HG03280 (cell line): Measurements from ENCODE around the gene IL36RN.

ENCODE experiments used
- ATAC-seq: cut with Tn5 transposase; IDR thresholded peaks from one replicate; pipeline ENCODE4 v1.9.1; 2021; ENCODE audit warnings: mild to moderate bottlenecking, moderate library complexity; ENCODE audit not compliant: unreplicated experiment

Gene IL36RN

DNA sequence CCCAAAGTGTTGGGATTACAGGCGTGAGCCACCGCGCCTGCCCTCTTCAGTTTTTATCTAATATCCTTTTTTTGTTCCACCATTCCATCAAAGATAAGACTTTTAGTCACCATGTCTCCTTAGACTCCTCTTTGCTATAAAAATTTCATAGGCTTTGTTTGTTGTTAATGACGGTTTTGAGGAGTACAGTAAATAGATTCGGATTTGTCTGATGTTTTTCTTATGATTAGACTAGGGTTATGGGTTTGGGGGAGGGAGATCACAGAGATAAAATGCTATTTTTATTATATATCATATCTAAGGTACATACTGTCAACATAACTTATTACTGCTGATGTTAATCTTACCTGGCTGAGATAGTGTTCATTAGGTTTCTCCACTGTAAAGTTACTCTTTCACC lies 12.5 kb upstream of the IL36RN start:
- no peak for ATAC-seq

DNA sequence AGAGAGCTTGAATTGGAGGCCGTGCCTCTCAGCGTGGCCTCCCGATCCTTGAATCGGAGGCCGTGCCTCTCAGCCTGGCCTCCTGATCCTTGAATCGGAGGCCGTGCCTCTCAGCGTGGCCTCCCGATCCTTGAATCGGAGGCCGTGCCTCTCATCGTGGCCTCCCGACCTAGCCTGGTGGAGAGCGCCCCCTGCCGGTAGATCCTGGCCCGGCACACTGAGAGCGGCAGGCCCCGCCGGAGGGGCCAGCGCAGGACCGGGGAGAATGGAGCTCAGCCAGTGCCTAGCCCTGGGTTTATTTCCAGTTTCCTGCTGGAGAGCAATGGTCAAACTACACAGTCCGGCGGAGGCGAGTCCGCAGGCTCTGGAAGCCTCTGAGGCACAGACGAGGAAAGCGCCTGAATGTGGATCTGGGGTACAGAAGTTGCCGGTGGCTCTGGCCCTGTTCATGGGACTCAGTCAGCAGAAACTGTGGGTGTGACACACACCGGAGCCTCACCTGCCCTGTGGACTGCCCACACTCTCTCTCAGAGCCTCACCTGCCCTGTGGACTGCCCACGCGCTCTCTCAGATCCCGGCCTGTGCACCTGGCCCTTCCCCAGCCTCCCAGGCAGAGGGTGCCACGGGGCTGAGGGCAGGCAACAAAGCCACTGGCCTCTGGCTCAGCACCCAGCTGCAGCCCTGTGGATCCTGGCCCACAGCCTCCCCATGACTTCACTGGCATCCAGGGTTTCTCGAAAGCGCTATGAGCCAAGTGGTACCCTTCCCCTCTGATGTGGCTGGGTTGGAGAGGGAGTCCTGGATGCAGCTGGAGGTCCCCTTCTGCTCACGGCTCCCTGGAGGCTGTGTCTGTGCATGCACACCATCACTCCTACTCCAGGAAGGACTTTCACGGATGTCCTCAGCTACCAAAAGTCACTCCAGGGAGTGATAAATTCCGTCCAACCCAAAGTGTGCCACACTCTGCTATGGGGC lies 7.8 kb upstream of the IL36RN start:
- ATAC-seq: no peak

DNA sequence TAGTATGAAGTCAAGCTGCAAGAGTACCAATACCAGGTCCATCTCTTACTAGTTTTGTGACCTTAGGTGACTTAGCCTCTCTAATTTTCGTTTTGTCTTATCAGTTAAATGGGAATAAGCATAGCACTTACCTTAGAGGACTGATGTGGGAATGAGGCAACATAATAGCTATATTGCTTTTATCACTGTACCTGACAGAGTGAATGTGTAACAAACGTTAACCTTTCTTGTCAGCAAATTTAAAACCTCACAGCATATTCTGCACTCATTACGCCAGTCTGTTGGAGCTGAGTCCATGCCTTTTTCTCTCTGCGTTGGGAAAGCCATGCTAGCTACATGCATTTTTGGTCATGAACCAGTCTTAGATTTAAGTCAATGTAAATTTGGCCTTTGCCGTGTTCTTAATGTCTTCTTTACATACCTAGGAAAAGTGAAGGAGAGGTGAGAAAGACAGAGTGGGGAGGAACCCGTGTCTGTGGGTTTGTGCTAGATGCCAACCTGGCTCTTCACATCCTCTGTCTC lies 6.5 kb upstream of the IL36RN start, which contains the start of gene IL36B:
IL36B (minus strand) TSS at position 472 of the 522 bp plus-strand sequence.
- no peak for ATAC-seq

DNA sequence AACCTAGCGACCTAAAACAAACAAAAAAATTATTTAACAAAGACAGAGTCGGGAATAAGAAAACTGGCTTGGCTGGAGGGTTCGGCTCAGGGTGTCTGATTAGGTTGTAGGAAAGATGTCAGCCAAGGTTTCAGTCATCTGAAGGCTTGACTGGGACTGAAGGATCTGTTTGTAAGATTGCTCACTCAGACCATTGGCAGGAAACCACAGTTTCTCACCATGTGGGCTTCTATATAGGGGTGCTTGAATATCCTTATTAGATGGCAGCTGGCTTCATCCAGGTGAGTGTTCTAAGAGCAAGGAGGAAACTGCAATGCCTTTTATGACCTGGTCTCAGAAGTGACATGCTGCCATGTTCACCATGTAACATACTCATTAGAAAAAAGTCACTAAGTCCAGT lies 5.3 kb upstream of the IL36RN start:
- ATAC-seq: no peak

DNA sequence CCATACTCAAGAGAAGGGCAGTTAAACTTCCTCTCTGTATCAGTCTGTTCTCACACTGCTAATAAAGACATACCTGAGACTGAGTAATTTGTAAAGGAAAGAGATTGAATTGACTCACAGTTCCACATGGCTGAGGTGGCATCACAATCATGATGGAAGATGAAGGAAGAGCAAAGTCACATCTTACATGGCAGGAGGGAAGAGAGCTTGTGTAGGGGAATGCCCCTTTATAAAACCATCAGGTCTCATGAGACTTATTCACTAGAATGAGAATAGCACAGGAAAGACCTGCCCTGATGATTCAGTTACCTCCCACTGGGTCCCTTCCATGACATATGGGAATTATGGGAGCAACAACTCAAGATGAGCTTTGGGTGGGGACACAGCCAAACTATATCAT lies 4.9 kb upstream of the IL36RN start:
- ATAC-seq: no peak

DNA sequence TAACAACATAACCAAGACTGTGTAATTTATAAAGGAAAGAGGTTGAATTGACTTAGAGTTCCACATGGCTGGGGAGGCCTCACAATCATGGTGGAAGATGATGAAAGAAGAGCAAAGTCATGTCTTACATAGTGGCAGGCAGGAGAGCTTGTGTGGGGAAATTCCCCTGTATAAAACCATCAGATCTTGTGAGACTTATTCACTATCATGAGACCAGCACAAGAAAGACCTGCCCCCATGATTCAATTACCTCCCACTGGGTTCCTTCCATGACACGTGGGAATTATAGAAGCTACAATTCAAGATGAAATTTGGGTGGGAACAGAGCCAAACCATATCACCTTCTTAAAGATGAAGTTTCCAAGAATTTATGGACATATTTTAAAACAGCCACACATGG lies 2.5 kb upstream of the IL36RN start:
- ATAC-seq: no peak

DNA sequence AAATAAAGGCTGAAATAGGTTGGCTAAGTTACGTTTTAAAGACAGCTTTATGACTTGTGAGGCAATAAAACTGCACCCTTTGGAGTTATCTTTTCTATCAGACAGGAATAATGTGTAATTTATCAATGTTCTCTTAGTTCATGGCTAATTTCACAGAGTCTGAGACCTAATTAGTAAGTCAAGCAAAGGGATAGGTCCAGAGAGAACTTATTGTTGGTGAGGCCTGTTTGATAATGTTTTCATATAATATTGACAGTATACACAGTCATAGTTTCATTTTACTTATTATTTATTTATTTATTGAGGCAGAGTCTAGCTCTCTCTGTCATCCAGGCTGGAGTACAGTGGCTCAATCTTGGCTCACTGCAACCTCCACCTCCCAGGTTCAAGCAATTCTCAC lies 1.9 kb upstream of the IL36RN start:
- no peak for ATAC-seq

DNA sequence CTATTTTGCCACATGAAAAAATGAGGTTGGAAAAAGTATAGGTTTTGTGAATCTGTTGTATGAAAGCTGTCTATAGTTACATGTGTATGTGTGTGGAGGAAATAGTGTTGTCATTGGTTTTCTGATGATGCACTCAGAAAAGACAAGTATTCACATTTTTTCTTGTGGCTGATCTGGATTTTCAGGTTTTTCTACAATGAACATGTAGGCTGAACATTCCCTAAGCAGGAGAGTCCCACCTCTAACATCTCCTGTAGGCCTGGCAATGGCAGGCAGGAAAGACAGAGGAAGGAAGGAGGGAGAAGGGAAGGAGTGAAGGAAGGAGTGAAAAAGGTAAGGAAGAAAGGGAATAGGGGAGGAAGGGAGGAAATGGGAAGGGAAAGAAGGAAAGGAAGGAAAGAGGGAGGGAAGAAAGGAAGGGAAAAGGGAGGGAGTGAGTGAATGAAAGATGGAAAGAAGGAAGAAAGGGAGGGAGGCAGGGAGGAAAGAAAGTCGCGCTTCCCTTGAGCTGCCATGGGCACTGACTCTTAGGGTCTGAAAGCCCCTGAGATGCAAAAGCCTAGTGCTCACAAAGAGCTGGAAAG lies 495 bp upstream of the IL36RN start:
- ATAC-seq: no peak

DNA sequence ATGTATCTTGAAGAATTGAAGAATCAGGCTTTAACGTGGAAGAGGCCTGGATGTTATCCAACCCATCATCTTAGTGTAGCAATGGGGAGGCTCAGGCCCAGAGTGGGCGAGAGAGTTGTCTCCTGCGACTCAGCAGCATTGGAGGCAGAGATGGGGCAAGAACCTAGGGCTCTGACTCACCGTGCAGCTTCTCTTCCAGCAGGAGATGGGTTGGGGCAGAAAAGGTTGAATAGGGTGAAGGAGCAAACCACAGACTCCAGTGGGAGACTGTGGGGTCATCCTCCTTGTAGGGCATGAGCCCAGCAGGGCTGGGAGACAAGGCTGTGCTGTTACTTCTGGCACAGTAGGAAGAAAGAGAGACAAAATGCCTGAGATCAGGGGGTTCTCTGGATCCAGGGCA lies 1.4 kb downstream of the IL36RN start:
- ATAC-seq: no peak

DNA sequence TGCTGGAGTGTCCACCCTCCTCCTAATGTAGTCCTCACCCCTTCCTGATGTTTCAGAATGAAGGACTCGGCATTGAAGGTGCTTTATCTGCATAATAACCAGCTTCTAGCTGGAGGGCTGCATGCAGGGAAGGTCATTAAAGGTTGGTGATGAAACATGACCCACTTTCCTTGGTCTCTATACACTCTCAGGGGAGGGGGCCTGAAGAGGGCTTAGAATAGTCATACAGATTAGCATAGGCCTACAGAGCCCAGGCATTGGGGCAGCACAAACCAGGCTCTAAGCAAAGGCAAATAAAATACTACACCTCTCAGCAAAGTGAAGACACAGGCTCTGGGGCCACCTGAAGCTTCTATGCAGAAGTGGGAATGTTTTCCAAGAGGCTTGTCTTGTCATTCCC lies 1.8 kb downstream of the IL36RN start:
- no peak for ATAC-seq

DNA sequence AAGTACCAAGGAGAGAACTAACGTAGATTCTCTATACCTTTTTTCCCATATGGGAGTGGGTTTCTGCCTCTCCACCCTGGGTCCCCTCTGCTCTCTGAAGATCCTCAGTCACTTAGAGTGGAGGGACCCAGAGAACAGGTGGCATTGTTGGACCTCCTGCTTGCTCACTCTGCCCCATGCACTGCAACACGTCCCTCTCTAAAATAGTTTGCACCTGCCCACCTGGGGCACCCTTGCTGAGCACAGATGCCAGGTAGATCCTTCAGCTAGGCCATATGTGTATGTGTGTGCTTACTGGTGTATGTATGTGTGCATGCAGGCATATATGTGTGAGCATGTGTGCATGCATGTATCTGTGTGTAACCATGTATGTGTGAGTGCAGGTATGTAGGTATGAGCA lies 2.2 kb downstream of the IL36RN start:
- ATAC-seq: no peak

DNA sequence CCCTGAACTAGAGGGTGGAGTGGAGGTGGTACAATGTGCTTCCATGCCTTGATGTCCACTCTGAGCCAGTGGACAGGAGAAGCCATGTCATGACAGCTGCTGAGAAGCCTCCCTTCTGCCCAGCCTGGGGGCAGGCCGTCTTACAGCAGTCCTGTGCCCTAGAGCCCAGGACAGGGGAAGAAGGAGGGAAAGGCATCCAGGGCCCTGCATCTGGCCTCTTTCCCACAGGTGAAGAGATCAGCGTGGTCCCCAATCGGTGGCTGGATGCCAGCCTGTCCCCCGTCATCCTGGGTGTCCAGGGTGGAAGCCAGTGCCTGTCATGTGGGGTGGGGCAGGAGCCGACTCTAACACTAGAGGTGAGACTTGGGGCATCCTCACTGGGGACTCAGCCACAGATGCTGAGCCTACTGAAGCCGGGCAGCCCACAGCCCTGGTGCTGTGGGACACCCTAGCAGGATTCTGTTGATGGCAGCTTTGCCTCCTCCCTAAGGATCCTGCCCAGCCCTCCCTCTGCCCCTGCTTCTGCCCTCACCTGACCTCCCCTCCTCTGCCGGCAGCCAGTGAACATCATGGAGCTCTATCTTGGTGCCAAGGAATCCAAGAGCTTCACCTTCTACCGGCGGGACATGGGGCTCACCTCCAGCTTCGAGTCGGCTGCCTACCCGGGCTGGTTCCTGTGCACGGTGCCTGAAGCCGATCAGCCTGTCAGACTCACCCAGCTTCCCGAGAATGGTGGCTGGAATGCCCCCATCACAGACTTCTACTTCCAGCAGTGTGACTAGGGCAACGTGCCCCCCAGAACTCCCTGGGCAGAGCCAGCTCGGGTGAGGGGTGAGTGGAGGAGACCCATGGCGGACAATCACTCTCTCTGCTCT lies 3.1 kb downstream of the IL36RN start:
- no peak for ATAC-seq

DNA sequence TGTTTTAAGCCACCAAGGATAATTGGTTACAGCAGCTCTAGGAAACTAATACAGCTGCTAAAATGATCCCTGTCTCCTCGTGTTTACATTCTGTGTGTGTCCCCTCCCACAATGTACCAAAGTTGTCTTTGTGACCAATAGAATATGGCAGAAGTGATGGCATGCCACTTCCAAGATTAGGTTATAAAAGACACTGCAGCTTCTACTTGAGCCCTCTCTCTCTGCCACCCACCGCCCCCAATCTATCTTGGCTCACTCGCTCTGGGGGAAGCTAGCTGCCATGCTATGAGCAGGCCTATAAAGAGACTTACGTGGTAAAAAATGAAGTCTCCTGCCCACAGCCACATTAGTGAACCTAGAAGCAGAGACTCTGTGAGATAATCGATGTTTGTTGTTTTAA lies 5.3 kb downstream of the IL36RN start:
- no peak for ATAC-seq

DNA sequence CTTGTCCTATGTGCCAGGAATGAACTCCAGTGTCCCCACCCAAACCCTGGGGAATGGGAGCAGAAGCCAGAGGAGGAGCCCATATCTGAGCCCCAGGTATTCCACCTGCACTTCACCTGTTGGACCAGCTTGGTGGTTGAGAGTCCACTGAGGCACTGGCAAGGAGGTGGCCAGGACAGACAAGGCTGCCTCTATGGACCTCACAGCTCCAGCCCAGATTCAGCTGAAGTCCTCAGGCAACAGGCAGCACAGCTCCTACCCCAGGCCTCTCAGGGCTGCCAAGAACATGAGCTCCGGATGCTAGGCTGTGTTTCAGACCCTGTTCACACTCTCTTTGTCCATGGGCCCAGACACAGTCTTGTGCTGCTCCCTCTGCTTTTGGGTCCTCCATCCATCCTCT lies 5.9 kb downstream of the IL36RN start:
- no peak for ATAC-seq

DNA sequence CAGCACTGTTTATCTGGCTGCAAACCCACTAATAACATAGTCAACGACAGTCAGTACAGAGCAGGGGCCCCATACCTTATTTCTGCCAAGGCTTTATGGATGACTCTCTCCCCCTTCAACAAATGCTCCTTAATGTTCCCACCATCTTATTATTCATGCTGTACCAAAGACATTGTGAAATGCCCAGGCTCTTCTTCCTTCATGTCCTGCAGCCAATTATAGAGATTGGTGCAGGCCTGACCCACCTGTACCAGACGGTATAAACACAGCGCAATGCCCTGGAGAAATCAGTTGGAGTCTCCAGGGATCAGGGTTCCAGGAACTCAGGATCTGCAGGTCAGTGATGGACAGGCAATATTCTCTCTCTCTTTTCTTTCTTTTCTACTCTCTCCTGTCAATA lies 8.7 kb downstream of the IL36RN start, which contains the start of gene IL1F10:
IL1F10 (plus strand) TSS at position 290 of the 400 bp plus-strand sequence. CDS start 4,769 bp downstream, outside the sequence.
- ATAC-seq: no peak

DNA sequence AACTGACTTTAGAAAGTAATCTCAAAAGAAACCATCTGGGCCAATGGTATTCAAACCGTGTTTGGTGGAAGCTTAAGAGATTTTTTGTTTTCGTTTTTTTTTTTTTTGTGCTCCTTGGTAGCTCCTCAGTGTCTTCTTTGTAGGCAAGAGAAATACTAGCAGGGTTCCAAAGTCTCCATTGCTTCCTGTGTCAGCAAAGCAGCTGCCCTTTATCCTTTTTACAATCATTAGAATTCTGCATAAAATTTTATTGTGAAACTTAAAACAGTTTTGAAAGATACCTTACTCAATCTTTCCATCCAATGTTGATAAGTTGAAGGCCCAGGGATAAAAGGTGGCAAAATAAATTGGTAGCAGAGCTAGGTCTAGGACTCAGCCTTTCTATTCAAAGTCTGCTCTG lies 9.3 kb downstream of the IL36RN start:
- ATAC-seq: no peak

DNA sequence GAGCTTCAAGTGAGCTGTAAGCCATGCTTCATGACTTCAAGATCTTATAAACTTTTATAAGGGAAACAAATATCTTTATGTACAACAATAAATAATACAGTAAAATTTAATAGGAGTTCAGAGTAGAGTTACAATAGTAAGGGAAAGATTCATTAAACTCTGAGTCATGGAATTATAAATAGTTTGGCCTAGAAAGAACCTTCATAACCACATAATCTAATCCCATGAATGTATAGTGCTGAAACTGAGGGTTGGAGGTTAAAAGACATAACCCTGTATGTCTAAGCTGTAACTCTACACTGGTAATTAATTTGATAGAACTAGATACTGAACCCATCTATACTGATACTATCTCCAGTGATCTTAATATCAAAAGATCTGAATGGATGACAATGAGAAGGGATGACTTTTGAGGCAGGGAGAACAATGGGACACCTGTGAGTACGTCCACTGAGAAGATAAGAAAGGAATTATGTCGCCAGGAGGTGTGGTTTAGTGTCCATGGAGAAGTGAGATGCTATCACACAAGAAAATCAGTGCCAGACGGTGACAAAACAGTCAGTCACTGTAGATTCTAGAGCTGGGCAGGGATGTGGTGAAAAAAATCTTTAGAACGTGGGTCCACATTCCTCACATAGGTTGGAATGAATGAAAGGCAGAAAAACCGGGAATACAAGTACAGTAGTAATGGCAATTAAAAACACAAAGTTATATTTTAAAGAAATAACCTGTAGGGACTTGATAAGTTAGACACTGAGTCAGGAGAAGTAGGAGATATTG lies 9.9 kb downstream of the IL36RN start:
- ATAC-seq: no peak

DNA sequence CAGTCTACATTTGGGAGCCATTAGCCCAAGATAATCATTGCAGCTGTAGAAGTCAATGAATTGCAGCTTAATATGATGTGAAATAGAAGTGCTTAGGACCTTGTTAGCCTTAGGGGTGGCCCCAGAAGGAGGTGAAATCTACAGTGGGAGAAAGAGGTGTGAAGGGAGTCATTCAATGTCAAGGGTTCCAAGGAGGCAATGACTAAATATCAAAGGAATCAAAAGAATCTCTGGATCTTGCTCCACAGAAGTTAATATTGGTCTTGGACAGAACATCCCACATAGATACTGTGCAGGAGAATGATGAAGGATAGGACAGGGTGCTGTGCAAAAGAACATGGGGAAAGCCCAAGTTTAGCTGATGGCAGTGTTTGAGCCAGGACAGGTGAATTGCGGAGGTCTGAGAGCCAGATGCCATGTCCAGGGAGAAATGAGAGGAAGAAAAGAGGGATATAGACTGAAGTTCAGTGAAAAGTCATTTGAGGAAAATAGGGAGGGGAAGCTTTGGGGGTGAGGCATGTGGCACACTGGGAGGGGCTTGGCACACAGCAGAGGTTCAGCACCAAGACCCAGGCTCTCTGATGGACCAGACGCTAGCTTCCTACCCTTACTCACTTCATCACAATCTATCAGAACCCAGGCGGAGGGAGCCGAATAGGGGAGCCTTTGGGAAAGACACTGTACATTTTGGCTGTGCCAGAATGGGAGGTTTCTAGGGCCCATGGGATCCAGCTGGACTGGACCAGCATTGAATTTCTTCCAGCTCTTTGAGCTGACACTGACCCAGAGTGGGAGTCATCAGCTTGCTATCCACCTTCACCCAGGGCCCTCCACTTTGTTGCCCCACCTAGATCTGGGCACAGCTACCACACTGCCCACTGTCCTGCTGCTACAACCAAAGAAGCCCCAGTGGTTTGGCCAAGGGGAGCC lies 10.9 kb downstream of the IL36RN start:
- no peak for ATAC-seq

DNA sequence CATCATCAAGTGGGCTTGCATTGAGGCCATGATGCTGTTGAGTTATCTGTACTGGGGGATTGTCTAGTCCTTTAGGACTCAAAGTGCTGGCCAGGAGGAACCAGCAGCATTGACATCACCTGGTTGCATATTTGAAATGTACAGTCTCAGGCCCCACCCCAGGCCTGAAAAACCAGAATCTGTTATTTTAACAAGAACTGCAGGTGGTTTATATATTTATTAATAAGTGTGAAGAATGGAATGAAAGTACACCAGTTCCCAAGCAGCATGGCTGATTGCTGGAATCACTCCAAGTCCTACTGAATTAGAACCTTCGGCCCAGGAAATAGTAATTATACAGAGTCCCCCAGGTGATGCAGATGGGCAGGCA lies 11.6 kb downstream of the IL36RN start:
- ATAC-seq: no peak
